Prostate gland (tissue), 2 donors: ENCODE measurements around the gene ESRRB. TPM values are rescaled to one million over a fixed set of nuclear protein-coding genes. Genes with fewer than 3 reads are reported as not detected.
A peak's percentile ranks its signal among the peaks of the same experiment; 100 is the strongest.

Experiments
- DNase-seq: peaks from one replicate; pipeline ENCODE4 v3.0.0-alpha.2; 2019; ENCODE audit warnings: low spot score
- H3K27ac ChIP-seq, 2 donors: fragments of 200-600 bp; sonication (generic); 2 replicates each; pipeline ENCODE4 v1.5.1; 2017 to 2019
- H3K27me3 ChIP-seq: fragments of 200-600 bp; sonication (generic); replicated peaks from 2 replicates; pipeline ENCODE4 v1.5.1; 2019; ENCODE audit not compliant: insufficient read depth
- H3K36me3 ChIP-seq, 2 donors: fragments of 200-600 bp; sonication (generic); 1 replicate in 1 of 2; 2 replicates in 1 of 2; pipeline versions ENCODE4 v1.5.1 to v1.8.1; 2017 to 2019
- H3K4me1 ChIP-seq: fragments of 200-600 bp; sonication (generic); replicated peaks from 2 replicates; pipeline ENCODE4 v1.5.1; 2019
- H3K4me3 ChIP-seq, 2 donors: fragments of 200-600 bp; sonication (generic); 2 replicates each; pipeline ENCODE4 v1.5.1; 2017 to 2019
- H3K9me3 ChIP-seq: fragments of 200-600 bp; sonication (generic); 2 replicates; pipeline ENCODE4 v1.5.1; 2017
- CTCF ChIP-seq, 4 experiments: fragments of 200-600 bp in 2 of 4; fragments of 450-650 bp in 2 of 4; sonication (generic) in 2 of 4; IDR thresholded peaks; 1 replicate in 3 of 4; 2 replicates in 1 of 4; pipeline ENCODE4 v1.5.1; 2016 to 2019; ENCODE audit warnings: antibody characterized with exemption in 4 of 4, mild to moderate bottlenecking in 2 of 4, moderate library complexity in 2 of 4
- POLR2A ChIP-seq: fragments of 450-650 bp; IDR thresholded peaks from one replicate; pipeline ENCODE4 v1.6.1; 2016; ENCODE audit warnings: antibody characterized with exemption, mild to moderate bottlenecking
- POLR2AphosphoS5 ChIP-seq: sonication (generic); formaldehyde crosslinking; IDR thresholded peaks from one replicate; pipeline ENCODE4 v1.6.1; 2017; ENCODE audit warnings: antibody characterized with exemption
- WGBS: methylation state at CpG from one replicate; pipeline ENCODE4 v1.1.5; 2018; 5-methylcytosine and 5-hydroxymethylcytosine counted together
- intact Hi-C: fragments of 100-400 bp; cut with DNase I; formaldehyde crosslinking; loops from one replicate; pipeline ENCODE4 v1.14.2; 2022
- total RNA-seq, 2 donors: library from RNA; depleted of rRNA; stranded (reverse); fragments of >200 nt; gene quantifications; one replicate each; pipeline ENCODE4 v1.1.0, GENCODE V29; 2016

The ESRRB gene
- total RNA-seq, 2 donors from 2014 or later, result 0.32 TPM; not detected in 1

- Histone ChIP-seq H3K36me3 (no peaks in the 10 kb centered on the region), H3K27ac (no peak overlapping the region), H3K27me3 (no peaks in the 10 kb centered on the region), H3K4me1 (no peaks in the 10 kb centered on the region), H3K9me3 (no peaks in the 10 kb centered on the region), H3K4me3 (no peak overlapping the region)
- no peak for TF ChIP-seq POLR2A
- TF ChIP-seq POLR2AphosphoS5, result no peak
- no peak for TF ChIP-seq CTCF (IDR thresholded peaks at IDR 0.05)
- 94% methylated on average over 5 of the region's 5 CpGs for WGBS
- DNase-seq, result no peak
- intact Hi-C loops, result no loop called here
Observed at GRCh38 chr14:76394569-76394968, 18.6 kb downstream of the ESRRB start.

GRCh38 chr14:76395161-76395560 is 19.2 kb downstream of the ESRRB start:
- H3K9me3 ChIP-seq, result no peaks in the 10 kb centered on the region
- intact Hi-C loops, result no loop called here
- H3K36me3 ChIP-seq, result no peaks in the 10 kb centered on the region
- WGBS, result 92% methylated on average over 8 of the region's 8 CpGs
- no peak overlapping the region for H3K27ac ChIP-seq
- DNase-seq, result no peak
- H3K4me1 ChIP-seq, result no peaks in the 10 kb centered on the region
- TF ChIP-seq POLR2A, result no peak
- no peak for TF ChIP-seq CTCF (IDR thresholded peaks at IDR 0.05)
- no peak for TF ChIP-seq POLR2AphosphoS5
- H3K27me3 ChIP-seq, result no peaks in the 10 kb centered on the region
- no peak overlapping the region for H3K4me3 ChIP-seq

GRCh38 chr14:76396714-76397187 is 20.8 kb downstream of the ESRRB start:
- DNase-seq, result peak; percentile 8
- no peaks in the 10 kb centered on the region for H3K9me3 ChIP-seq
- peak overlapping the region; percentile 18 to 24 for H3K27ac ChIP-seq
- intact Hi-C loops, result no loop called here
- H3K4me1 ChIP-seq, result no peaks in the 10 kb centered on the region
- no peak overlapping the region for H3K4me3 ChIP-seq
- no peaks in the 10 kb centered on the region for H3K36me3 ChIP-seq
- no peak for TF ChIP-seq POLR2AphosphoS5
- TF ChIP-seq POLR2A, result no peak
- TF ChIP-seq CTCF (IDR thresholded peaks at IDR 0.05), result no peak
- 47% methylated on average over 19 of the region's 19 CpGs for WGBS
- H3K27me3 ChIP-seq, result no peaks in the 10 kb centered on the region

- DNase-seq, result no peak
- no peaks in the 10 kb centered on the region for H3K9me3 ChIP-seq
- intact Hi-C loops, result no loop called here
- TF ChIP-seq POLR2A (no peak), POLR2AphosphoS5 (no peak), CTCF (IDR thresholded peaks at IDR 0.05) (no peak)
- 86% methylated on average over 7 of the region's 7 CpGs for WGBS
- no peak overlapping the region for H3K27ac ChIP-seq
- H3K4me3 ChIP-seq, result no peak overlapping the region
- H3K4me1 ChIP-seq, result no peaks in the 10 kb centered on the region
- no peaks in the 10 kb centered on the region for H3K27me3 ChIP-seq
- no peaks in the 10 kb centered on the region for H3K36me3 ChIP-seq
Observed at GRCh38 chr14:76405627-76406026, 29.7 kb downstream of the ESRRB start.

- intact Hi-C loops, result no loop called here
- no peak for TF ChIP-seq CTCF (IDR thresholded peaks at IDR 0.05)
- TF ChIP-seq POLR2AphosphoS5, result no peak
- no peak for TF ChIP-seq POLR2A
- no peak overlapping the region for H3K4me3 ChIP-seq
- no peaks in the 10 kb centered on the region for H3K9me3 ChIP-seq
- H3K4me1 ChIP-seq, result no peaks in the 10 kb centered on the region
- H3K36me3 ChIP-seq, result no peaks in the 10 kb centered on the region
- WGBS, result 85% methylated on average over 9 of the region's 9 CpGs
- no peak overlapping the region for H3K27ac ChIP-seq
- DNase-seq, result no peak
- no peaks in the 10 kb centered on the region for H3K27me3 ChIP-seq
Observed at GRCh38 chr14:76407449-76408150, 31.7 kb downstream of the ESRRB start.
